T-helper 1 cell treated with Interleukin-12 subunit alpha and Interleukin-12 subunit beta and Interleukin-4 antibody, amounts not matched to agents 30 μg/mL and 1 μg/mL, for 36 hours (primary cell): Measurements from ENCODE around the gene KDM1A.

Source experiments
- H3K27ac Mint-ChIP-seq: one replicate; pipeline ENCODE4 v1.8.0; 2021; ENCODE audit warnings: mild to moderate bottlenecking, mixed read lengths
- H3K27me3 Mint-ChIP-seq: one replicate; pipeline ENCODE4 v1.8.0; 2021; ENCODE audit warnings: low read depth, mixed read lengths
- H3K36me3 Mint-ChIP-seq: one replicate; pipeline ENCODE4 v1.8.0; 2021; ENCODE audit warnings: low read depth, mixed read lengths
- H3K4me1 Mint-ChIP-seq: one replicate; pipeline ENCODE4 v1.8.0; 2021; ENCODE audit warnings: low read depth, mixed read lengths
- H3K4me3 Mint-ChIP-seq: one replicate; pipeline ENCODE4 v1.8.0; 2021; ENCODE audit warnings: mild to moderate bottlenecking, moderate library complexity, mixed read lengths
- H3K9me3 Mint-ChIP-seq: one replicate; pipeline ENCODE4 v1.8.0; 2021; ENCODE audit warnings: mixed read lengths

Gene KDM1A

DNA sequence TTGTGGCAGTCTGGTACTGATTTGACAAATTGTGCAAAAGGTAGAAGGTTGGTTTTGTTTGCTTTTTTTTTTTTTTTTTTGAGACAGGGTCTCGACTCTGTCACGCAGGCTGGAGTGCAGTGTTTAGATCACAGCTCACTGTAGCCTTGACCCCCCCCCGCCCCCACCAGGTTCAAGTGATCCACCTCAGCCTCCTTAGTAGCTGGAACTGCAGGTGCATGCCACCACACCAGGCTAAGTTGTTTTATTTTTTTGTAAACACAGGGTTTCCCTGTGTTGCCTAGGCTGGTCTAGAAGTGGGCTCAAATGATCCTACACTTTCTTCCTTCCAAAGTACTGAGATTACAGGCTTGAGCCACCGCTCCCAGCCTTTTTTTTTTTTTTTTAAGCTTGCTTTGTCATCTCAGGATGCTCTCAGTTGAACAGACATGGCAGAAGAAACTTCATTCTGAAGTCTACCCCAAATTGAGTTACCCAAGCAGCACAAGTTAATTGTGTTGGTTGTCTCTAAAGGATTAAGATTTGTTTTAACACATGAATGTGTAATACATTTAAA, 8.2 kb downstream of the KDM1A start:
- Mint-ChIP-seq H3K27me3 (no peaks in the 10 kb centered on the region), H3K4me1 (peaks cover 22% of the 10 kb centered on the region), H3K27ac (no peak overlapping the region), H3K36me3 (peaks cover 15% of the 10 kb centered on the region), H3K4me3 (no peak overlapping the region), H3K9me3 (peaks cover 8% of the 10 kb centered on the region)

GRCh38 chr1:23029337-23029736, 10.1 kb downstream of the KDM1A start:
- peaks cover 8% of the 10 kb centered on the region for H3K36me3 Mint-ChIP-seq
- H3K4me3 Mint-ChIP-seq = no peak overlapping the region
- H3K9me3 Mint-ChIP-seq = no peaks in the 10 kb centered on the region
- H3K4me1 Mint-ChIP-seq = peaks cover 19% of the 10 kb centered on the region
- H3K27ac Mint-ChIP-seq = no peak overlapping the region
- no peaks in the 10 kb centered on the region for H3K27me3 Mint-ChIP-seq

DNA sequence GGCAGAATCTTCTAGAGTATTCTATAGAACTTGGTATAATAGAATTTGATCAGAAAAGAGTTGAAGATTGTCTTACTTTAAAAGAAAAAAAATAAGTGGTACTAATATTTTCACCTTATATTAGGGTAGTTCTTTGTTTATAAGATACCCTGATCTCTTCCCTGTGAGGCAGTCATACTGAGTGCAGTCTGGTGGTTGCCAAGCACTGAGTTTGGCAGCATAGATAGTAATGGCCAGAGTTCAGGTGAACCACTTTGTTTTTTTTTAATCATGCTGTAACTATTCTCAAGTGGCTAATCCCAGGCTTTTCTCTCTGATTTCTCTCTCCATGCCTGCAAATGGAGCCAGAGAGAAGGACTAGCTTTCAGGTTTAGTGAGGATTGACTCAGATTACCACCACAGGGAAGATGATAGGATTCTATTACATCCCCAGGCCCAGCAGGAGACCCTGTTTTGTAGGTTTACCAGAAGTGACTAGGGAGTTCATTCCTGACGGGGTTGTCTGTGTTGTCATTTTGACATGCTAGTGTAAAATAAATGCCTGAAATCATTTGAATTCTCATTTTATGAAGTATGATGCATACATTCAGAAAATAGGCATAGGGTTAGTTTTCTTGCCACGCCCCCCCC, 16.7 kb downstream of the KDM1A start:
- peaks cover 9% of the 10 kb centered on the region for H3K36me3 Mint-ChIP-seq
- no peak overlapping the region for H3K27ac Mint-ChIP-seq
- no peaks in the 10 kb centered on the region for H3K9me3 Mint-ChIP-seq
- H3K27me3 Mint-ChIP-seq = no peaks in the 10 kb centered on the region
- H3K4me1 Mint-ChIP-seq = peaks cover 22% of the 10 kb centered on the region
- no peak overlapping the region for H3K4me3 Mint-ChIP-seq

DNA sequence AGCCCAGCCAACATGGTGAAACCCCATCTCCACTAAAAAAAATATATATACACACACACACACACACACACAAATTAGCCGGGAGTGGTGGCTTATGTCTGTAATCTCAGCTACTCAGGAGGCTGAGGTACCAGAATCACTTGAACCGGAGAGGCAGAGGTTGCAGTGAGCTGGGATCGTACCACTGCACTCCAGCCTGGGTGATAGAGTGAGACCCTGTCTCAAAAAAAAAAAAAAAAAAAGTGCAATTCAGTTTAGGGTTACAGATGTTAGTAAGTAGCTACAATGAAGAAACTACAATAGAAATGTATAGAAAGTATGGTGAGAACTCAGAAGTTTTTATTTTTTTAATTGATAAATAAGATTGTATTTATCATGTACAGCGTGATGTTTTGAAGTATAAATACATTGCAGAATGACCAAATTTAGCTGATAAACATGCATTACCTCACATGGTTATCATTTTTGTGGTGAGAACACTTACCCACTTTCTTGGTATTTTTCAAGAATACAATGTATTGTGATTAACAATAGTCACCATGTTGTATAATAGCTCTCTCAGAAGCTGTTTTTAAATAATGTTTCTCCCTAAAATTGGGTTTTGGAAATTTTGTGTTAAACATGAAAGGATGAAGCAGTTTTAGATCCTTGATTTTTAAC, 17.9 kb downstream of the KDM1A start:
- Mint-ChIP-seq H3K27ac (no peak overlapping the region), H3K4me1 (peaks cover 19% of the 10 kb centered on the region), H3K36me3 (peaks cover 6% of the 10 kb centered on the region), H3K4me3 (no peak overlapping the region), H3K27me3 (no peaks in the 10 kb centered on the region), H3K9me3 (no peaks in the 10 kb centered on the region)

DNA sequence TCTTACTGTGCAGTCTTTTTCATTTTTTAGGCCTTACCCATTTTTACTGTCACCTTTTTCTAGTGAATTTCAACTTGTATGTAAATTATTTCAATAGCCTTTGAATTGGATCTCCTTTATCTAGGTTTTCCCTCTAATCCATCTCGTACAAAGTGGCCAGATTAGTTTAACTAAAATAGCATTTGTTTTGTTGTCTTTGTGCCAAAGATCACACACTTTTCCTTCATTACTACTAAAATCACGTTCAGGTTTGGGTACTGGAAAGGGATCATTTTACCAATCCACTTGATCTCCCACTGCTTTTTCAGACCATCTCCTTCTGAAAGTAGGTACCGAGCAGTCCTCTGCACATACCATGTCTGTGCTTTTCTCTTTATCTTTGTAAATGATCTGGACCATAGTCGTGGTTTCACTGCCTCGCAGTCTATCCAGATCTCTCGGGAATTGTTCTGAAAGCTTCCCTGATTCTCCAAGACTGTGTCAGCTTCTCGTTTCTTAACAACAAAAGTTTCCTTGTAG, 20.1 kb downstream of the KDM1A start:
- no peak overlapping the region for H3K27ac Mint-ChIP-seq
- H3K36me3 Mint-ChIP-seq = peaks cover 6% of the 10 kb centered on the region
- H3K27me3 Mint-ChIP-seq = no peaks in the 10 kb centered on the region
- H3K4me1 Mint-ChIP-seq = peaks cover 18% of the 10 kb centered on the region
- no peaks in the 10 kb centered on the region for H3K9me3 Mint-ChIP-seq
- H3K4me3 Mint-ChIP-seq = no peak overlapping the region

DNA sequence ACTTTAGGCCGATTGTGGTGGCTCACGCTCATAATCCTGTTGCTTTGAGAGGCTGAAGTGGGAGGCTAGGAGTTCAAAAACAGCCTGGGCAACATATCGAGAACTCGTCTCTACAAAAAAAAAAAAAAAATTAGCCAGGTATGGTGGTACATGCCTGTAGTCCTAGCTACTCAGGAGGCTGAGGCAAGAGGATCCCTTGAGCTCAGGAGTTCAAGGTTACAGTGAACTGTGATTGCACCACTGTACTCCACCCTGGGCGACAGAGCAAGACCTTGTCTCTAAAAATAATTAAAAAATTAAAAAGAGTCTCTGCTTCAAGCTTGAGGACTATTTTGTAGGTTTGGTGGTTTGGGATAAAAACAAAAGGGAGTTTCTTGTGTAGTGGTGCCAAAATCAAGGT, 21.2 kb downstream of the KDM1A start:
- no peak overlapping the region for H3K27ac Mint-ChIP-seq
- peaks cover 23% of the 10 kb centered on the region for H3K4me1 Mint-ChIP-seq
- no peaks in the 10 kb centered on the region for H3K9me3 Mint-ChIP-seq
- H3K27me3 Mint-ChIP-seq = no peaks in the 10 kb centered on the region
- peaks cover 7% of the 10 kb centered on the region for H3K36me3 Mint-ChIP-seq
- H3K4me3 Mint-ChIP-seq = no peak overlapping the region

- no peak overlapping the region for H3K27ac Mint-ChIP-seq
- H3K27me3 Mint-ChIP-seq = no peaks in the 10 kb centered on the region
- H3K4me3 Mint-ChIP-seq = no peak overlapping the region
- H3K9me3 Mint-ChIP-seq = no peaks in the 10 kb centered on the region
- H3K4me1 Mint-ChIP-seq = peaks cover 30% of the 10 kb centered on the region
- peaks cover 4% of the 10 kb centered on the region for H3K36me3 Mint-ChIP-seq
These were observed 24.8 kb downstream of the KDM1A start for GRCh38 chr1:23044035-23044434.

- Mint-ChIP-seq H3K4me3 (no peak overlapping the region), H3K27ac (no peak overlapping the region), H3K4me1 (peaks cover 15% of the 10 kb centered on the region), H3K36me3 (peaks cover 13% of the 10 kb centered on the region), H3K9me3 (no peaks in the 10 kb centered on the region), H3K27me3 (no peaks in the 10 kb centered on the region)
These were observed 30.9 kb downstream of the KDM1A start for GRCh38 chr1:23050201-23050600.

GRCh38 chr1:23051290-23051909, 32.1 kb downstream of the KDM1A start:
- Mint-ChIP-seq H3K36me3 (peaks cover 11% of the 10 kb centered on the region), H3K4me3 (no peak overlapping the region), H3K4me1 (peaks cover 3% of the 10 kb centered on the region), H3K27me3 (no peaks in the 10 kb centered on the region), H3K9me3 (no peaks in the 10 kb centered on the region), H3K27ac (no peak overlapping the region)

GRCh38 chr1:23057301-23057700, 38.0 kb downstream of the KDM1A start:
- H3K36me3 Mint-ChIP-seq = peaks cover 14% of the 10 kb centered on the region
- no peaks in the 10 kb centered on the region for H3K27me3 Mint-ChIP-seq
- H3K4me3 Mint-ChIP-seq = no peak overlapping the region
- H3K27ac Mint-ChIP-seq = no peak overlapping the region
- H3K9me3 Mint-ChIP-seq = no peaks in the 10 kb centered on the region
- H3K4me1 Mint-ChIP-seq = no peaks in the 10 kb centered on the region

DNA sequence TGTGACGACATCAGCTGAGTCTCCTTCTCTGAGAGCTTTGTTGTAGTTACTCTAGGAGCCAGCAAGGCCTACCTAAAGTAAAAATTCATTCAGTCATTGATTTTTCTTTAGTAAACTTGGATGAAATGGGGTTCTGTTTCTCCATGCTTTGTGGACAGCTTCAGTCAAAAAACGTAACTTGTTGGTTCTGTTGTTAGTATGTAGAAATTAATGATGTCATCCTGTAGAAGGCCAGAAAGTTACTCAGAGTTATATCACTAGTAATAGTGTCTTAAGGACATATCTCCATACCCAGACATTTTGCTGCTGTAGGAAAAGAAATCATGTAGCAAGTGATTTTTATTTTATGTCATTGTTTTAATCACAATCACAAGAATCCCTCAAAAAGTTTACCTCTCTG, 43.0 kb downstream of the KDM1A start:
- Mint-ChIP-seq H3K4me3 (no peak overlapping the region), H3K9me3 (no peaks in the 10 kb centered on the region), H3K36me3 (peaks cover 17% of the 10 kb centered on the region), H3K27ac (no peak overlapping the region), H3K4me1 (no peaks in the 10 kb centered on the region), H3K27me3 (no peaks in the 10 kb centered on the region)

GRCh38 chr1:23065385-23065784, 46.1 kb downstream of the KDM1A start:
- Mint-ChIP-seq H3K36me3 (peaks cover 24% of the 10 kb centered on the region), H3K27ac (no peak overlapping the region), H3K4me1 (no peaks in the 10 kb centered on the region), H3K27me3 (no peaks in the 10 kb centered on the region), H3K9me3 (no peaks in the 10 kb centered on the region), H3K4me3 (no peak overlapping the region)

GRCh38 chr1:23066075-23066474, 46.8 kb downstream of the KDM1A start:
- Mint-ChIP-seq H3K9me3 (no peaks in the 10 kb centered on the region), H3K4me1 (no peaks in the 10 kb centered on the region), H3K4me3 (no peak overlapping the region), H3K27me3 (no peaks in the 10 kb centered on the region), H3K36me3 (peaks cover 22% of the 10 kb centered on the region), H3K27ac (no peak overlapping the region)

DNA sequence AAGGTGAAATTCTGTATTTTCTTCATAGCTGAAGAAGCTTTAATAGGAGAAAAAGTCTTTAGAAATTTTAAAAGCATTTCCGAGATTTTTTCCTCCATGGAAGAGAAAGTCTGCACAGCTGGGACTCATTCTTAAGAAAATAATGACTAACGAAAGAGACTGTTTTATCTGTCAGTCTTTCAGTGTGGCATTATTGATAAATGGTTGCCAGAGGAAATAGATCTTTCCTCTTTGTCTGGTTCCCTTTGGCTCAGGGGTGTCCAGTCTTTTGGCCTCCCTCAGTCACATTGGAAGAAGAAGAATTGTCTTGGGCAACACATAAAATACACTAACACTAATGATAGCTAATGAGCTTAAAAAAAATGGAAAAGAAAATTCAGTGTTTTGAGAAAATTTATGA, 49.9 kb downstream of the KDM1A start:
- H3K4me1 Mint-ChIP-seq = no peaks in the 10 kb centered on the region
- no peaks in the 10 kb centered on the region for H3K27me3 Mint-ChIP-seq
- H3K36me3 Mint-ChIP-seq = peaks cover 32% of the 10 kb centered on the region

DNA sequence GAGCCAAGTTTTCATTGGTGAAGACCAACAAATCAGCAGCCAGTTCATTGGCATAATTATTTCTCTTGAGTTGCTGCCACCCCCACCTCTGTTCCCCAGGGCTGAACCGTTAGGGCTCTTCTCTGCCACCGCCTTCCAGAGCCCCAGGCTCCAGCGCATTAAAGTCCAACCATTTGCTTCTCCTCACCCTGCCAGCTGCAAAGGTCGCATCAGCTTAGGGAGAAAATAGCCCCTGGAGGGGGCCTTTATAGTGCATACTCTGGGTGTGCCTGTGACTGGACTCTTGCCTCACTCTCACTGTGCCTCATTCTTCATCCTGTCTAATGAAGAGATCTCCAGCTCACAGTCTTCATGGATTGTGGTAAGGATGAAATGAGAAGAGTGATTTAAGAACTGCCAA, 50.4 kb downstream of the KDM1A start:
- H3K9me3 Mint-ChIP-seq = no peaks in the 10 kb centered on the region
- no peaks in the 10 kb centered on the region for H3K27me3 Mint-ChIP-seq
- H3K4me3 Mint-ChIP-seq = no peak overlapping the region
- H3K36me3 Mint-ChIP-seq = peaks cover 35% of the 10 kb centered on the region
- H3K27ac Mint-ChIP-seq = no peak overlapping the region
- H3K4me1 Mint-ChIP-seq = no peaks in the 10 kb centered on the region

More for the DNA sequence above, 49.9 kb downstream of the KDM1A start:
- H3K9me3 Mint-ChIP-seq = no peaks in the 10 kb centered on the region
- H3K27ac Mint-ChIP-seq = no peak overlapping the region
- H3K4me3 Mint-ChIP-seq = no peak overlapping the region
